Measurements from ENCODE around the gene ENTREP3.

Gene ENTREP3

DNA sequence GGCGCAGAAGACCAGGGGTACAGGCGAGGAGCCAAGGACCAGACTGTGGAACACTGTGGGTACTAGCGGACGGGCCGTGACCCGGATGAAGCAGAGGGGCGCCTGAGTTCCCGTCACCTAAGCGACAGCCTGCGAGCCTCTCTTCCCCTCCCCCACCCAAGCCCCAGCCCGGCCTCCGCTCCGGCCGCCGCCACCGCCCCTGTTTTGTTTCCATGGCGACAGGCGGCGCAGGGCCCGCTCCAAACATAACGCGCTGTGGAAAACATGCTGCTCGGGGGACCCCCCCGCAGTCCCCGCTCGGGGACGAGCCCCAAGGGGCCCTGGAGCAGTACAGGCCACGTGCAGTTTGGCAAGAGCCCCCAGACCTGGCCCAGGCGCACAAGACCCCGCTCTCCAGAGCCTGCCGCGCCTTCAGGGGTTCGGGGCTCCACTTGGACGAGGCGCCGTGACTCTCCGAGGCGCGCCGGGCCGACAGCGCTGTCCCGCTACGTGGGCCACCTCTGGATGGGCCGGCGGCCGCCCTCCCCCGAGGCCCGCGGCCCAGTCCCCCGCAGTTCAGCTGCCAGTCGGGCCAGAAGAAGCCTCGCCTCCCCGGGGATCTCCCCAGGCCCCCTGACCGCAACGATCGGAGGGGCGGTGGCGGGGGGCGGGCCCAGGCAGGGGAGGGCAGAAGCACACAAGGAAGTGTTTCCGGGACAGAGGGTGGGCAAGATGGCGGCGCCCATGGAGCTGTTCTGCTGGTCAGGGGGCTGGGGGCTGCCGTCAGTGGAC, 46.6 kb downstream of the ENTREP3 start, which contains the start of gene MTX1:
MTX1 (plus strand) TSS at position 155 of the 771 bp plus-strand sequence; CDS start at position 265, 110 bp downstream.
- intact Hi-C loops (cut with DNase I): loop anchor here (5.0 kb wide), 1 partner anchor 34 kb away; a partner anchor contains a TSS
- peak; percentile 80 to 98 (median 86) for DNase-seq

DNA sequence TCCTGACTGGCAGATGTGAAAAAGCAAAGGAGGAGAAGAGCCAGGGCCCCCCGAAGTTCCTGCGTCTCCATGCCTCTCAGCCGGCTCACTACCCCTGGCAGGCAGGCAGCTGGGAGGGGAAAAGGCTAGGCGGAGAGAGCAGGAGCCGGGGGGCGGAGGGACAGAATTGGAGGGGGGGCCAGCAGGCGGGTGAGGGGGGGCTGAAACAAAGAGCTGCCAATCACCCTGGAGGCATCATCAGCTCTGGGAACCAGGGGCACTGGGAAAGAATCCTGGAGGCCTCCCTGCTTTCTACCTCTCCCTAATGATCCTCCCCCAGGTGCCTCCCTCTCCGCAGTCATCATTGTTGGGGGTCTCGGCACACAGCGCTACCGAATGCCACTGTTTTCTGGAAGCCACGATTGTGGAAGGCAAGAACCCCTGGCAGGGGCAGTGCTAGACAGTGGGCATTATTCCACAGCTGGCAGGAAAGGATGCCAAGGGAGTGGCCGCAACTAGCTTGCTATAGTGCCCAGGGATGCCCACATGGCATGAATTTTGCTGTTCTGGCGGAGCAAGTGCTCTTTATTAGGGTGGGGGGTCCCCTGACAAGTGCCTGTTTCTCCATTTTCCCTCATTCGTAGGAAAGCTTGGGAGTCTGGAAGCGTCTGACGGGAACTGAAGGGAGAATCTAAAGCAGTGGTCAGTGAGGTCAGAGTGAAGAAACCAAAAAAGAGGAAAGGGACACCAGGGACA, 47.3 kb downstream of the ENTREP3 start, which contains the start of gene THBS3:
THBS3 (minus strand) TSS at position 92 of the 735 bp plus-strand sequence; CDS start at position 71, 21 bp downstream.
- peak in 4 of 10 donors; percentile 42 to 87 (median 62) for DNase-seq
- intact Hi-C loops (cut with DNase I): loop anchor here (5.0 kb wide), 1 partner anchor 34 kb away; a partner anchor contains a TSS

DNA sequence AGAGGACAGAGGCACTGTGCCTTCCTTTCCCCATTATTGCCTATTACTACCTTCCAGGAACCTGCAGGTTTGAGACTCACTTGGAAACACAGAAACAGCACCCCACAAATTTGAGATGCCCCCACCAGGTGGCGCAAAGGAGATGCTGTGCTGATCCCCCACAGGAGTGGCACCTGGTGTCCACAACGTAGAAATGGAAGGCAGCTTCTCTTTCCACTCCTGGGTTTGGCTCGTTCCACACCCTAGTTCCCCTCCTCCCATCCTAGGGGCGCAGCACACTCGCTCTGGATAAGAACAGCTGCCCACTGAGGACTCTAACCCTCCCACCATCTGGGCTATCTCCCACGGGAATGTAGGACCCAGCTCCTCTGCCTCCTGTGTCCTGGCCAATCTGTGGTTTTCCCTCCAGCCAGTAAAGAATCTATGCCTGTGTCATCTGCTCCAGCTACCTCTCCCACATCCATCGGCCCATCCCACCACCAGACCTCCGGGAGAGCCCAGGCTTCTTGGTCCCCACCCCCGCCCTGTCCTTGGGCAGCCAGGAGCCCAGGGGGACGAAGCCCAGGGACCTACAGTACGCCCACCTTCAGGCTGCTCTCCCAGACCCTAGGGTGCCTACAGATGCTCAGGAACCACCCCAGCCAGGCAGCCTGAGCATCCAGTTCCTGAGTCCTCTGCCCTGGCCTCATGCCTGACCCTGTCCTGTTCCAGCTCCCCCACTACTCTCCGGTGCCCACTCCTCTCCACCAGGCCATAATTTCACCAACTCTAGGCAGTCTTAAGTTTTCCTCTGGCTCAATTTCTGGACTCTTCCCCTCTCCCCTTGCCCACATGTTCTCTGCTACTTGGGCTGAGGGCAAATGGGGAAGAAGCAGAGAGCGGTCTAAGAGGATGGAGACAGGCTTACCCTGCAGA, 48.1 kb downstream of the ENTREP3 start:
- DNase-seq: peak; percentile 69 to 96 (median 85)
- intact Hi-C loops (cut with DNase I): loop anchor here (5.0 kb wide), 1 partner anchor 35 kb away; a partner anchor contains a TSS

DNA sequence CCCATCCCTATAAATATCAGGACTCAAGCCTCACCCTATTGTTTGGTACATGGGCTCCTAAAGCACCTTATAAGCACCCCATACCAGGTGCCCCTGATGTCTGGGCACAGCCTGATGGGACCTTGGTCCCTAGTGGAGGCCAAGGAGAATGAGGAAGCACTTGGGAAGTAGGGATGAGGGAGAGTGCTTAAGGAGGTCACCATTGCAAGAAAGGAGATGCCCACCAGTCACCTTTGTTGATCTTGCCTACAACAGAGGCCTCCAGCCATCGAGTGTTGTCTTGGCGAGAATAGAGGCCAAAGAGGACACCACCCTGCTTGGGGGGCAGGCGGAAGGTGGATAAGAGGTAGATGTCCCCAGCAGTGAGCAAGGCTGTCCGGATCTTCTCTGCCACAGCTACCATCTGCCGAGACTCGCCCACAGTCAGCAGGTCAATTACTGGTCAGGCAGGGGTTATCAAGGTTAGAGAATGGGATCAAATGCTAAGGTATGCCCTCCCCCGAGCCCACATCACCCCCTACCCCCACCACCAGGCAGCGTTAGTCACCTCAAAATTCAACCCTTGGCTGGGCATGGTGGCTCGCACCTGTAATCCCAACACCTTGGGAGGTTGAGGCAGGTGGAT, 49.2 kb downstream of the ENTREP3 start:
- peak in 2 of 10 donors; percentile 3 to 42 for DNase-seq
- intact Hi-C loops (cut with DNase I): loop anchor here (5.0 kb wide), 1 partner anchor 36 kb away; a partner anchor contains a TSS

DNA sequence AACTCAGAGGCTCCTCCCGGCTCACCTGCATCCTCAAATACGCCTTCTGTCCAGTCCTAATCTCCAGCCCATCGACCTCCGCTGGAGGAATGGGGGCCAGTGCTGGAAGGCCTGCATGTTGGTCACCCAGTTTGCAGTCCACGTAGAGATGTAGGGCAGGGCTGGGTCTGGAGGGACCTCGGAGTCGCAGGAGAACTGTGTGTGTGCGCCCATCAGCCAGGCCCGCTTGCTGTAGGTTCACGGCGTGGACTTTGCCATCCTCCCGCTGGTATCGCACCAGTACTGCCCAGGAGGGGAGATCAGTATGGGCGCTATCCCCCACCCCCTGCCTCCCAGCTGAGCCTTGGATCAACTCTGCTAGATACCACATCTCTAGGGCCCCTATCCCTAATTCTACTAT, 50.2 kb downstream of the ENTREP3 start:
- intact Hi-C loops (cut with DNase I): loop anchor here (5.0 kb wide), 1 partner anchor 37 kb away; a partner anchor contains a TSS

DNA sequence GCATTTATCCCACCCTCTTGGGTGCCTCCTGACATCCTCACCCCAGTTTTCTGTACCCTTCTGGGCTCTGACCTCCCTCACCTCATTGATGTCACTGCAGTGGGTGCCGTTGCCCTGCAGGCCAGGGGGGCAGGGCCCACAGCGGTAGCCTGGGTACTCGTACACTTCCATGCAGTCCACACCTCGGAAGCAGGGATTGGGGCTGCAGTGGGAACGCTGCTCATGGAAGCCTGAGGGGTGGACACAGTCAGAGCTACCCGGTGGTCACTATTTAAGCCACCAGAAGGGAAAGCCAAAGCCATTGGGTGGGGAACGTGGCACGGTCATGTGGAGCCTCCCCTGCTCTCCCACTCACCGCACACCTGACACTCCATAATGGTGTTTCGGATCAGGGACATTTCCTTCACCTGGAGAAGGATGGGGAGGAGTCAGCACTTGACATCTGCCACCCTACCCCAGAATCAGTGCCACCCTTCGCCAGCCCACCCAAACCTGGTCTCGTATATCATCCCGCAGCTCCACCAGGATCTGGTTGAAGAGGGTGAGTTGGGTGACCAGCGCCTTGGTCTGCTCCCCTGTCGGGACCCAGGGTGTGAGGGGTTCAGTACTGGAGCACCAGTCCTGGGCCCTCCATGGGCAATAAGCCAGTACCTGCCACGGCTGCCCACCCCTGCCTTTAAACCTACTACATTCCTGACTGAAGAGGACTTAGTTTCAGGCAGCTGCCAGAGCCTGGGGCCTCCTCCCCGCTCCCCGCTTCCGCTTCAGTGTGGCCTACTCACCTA, 52.4 kb downstream of the ENTREP3 start:
- DNase-seq: peak in 3 of 10 donors; percentile 47 to 79 (median 67)
- intact Hi-C loops (cut with DNase I): no loop called here

More for the DNA sequence above, 50.2 kb downstream of the ENTREP3 start:
- peak in 3 of 10 donors; percentile 51 to 74 (median 70) for DNase-seq

DNA sequence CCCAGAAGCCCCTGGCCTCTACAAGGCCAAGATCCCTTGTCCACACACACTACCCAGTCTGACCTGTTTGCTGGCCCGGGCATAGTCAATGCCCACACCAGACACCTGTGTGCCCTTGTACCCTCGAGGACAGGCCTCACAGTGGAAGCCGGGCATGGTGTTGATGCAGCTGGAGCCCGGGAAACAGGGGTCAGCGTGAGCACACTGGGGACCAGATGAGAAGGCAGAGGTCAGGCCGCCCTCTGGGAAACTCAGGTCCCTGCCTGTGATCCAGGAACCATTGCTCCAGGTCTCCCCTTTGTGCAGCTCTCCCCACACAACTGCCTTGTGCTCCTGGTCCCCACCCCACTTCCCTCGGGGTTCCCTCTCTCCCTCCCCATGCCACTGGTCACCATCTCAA, 53.1 kb downstream of the ENTREP3 start:
- DNase-seq: peak in 3 of 10 donors; percentile 54 to 73 (median 59)
- intact Hi-C loops (cut with DNase I): no loop called here

DNA sequence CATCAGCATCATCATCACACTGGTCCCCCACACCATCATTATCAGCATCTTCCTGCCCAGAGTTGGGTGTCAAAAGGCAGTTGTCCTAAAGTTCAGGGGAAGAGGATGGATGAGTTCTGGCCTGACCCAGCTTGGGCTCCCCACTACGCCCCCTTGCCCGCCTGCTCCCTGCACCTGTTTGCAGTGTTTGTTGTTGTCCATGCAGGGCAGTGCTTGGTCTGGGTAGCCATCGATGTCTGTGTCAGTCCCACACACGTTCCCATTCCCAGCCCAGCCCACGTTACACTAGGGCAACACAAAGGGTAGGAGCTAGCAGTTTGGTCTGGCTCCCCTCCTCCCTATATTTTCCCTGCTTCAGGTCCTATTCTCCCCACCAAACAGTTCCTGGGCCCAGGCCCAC, 54.4 kb downstream of the ENTREP3 start:
- peak in 3 of 10 donors; percentile 25 to 68 (median 45) for DNase-seq
- intact Hi-C loops (cut with DNase I): no loop called here

DNA sequence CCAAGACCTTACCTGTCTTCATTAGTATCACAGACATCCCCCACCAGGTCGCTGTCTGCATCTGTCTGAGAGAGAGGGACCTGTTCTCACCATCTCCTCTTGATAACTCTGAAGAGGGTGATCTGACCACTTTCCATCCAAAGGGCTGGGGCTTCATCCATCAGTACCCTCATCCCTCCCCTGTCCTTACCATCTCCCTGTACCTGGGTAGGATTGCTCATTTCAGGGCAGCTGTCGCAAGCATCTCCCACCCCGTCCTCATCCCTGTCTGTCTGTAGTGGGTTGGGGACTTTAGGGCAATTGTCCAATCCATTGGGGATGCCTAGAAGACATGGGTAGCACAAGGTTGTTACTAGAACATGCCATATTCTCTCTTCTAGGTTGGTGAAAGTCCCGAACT, 55.5 kb downstream of the ENTREP3 start:
- DNase-seq: peak in 2 of 10 donors; percentile 22 to 24
- intact Hi-C loops (cut with DNase I): no loop called here

DNA sequence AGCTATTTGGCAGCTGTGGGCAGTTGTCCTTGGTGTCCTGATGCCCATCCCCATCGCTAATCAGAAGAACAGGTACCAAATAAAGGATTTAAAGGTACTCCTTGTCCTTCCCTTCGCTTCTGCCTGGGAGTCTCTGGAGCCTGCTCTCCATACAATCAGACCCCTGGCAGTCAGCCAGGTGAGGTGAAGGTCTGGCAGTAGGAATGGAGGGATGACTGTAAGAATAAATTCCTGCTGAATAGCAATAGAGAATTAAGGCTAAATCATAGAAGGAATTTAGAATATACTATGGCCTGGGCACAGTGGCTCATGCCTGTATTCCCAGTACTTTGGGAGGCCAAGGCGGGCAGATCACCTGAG, 56.8 kb downstream of the ENTREP3 start:
- DNase-seq: peak in 3 of 10 donors; percentile 7 to 26 (median 8)
- intact Hi-C loops (cut with DNase I): no loop called here

DNA sequence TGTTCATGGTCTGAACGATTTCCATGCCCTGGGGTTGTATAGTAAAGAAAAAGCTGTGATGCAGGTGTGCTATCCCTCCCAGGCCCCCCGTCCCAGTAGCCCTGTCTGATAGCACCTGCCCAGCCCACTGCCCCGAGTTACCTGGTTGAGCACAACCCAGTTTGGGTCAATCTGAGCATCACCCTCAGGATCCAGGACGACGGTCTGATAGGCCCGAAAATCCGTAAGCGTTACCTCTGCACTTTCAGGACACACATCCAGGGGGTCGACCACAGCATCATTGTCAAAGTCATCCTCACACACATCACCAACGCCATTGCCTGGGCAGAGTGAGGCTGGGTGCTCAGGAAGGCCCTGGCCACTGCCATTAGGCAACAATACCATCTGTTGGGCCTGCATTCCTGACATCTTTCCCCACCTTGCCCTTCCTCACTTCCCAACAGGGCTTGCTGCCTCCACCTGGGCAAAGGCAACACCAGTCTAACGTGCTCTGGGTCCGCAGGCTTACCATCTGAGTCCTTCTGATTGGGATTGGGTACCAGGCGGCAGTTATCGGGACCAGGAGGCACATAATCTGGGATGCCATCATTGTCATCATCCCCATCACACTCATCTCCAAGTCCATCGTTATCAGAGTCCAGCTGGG, 57.3 kb downstream of the ENTREP3 start:
- peak in 3 of 10 donors; percentile 21 to 51 (median 45) for DNase-seq
- intact Hi-C loops (cut with DNase I): no loop called here
